Renal cortex interstitium (tissue), 15 donors: ENCODE data around the gene SCLT1. TPM values are rescaled to one million over a fixed set of nuclear protein-coding genes. Genes with fewer than 3 reads are reported as not detected.
"Not testable (repeated sequence)": the region's sequence is repeated elsewhere in the genome, so short reads cannot be mapped to it uniquely, and the experiment has no call there.

ENCODE experiments used
- DNase-seq, 11 donors: peaks; one replicate each; pipeline ENCODE4 v3.0.0-alpha.2; 2013; ENCODE audit warnings: low read depth in 9 of 11, low spot score in 4 of 11; ENCODE audit errors: extremely low read depth in 1 of 11
- long read RNA-seq, 16 experiments: transcript quantifications; one replicate each; lab custom pipeline, GENCODE V29; 2026
- polyA plus RNA-seq, 3 donors: library from polyadenylated mRNA; unstranded; fragments of 120-200 nt; gene quantifications; one replicate each; pipeline ENCODE4 v1.2.1, GENCODE V29; 2013; ENCODE audit not compliant: insufficient read length in 3 of 3

Gene SCLT1
- polyA plus RNA-seq, result 10 to 100 TPM; 15.8 to 20.8 (median 19.6) TPM
- long read RNA-seq, donor 1, partial matches to known transcripts, result 0 of 1 reads
- long read RNA-seq, donor 1, other reads (novel, unspliced or antisense), result 0 of 1 reads
- long read RNA-seq, donor 2, partial matches to known transcripts, result 0 of 2 reads
- long read RNA-seq, donor 2, other reads (novel, unspliced or antisense), result 0 of 2 reads
- long read RNA-seq, donor 3, partial matches to known transcripts, result 11 of 13 reads
- long read RNA-seq, donor 3, other reads (novel, unspliced or antisense), result 0 of 13 reads
- long read RNA-seq, donor 4, result 0 reads
- long read RNA-seq, donor 5, result 0 reads
- long read RNA-seq, donor 6, partial matches to known transcripts, result 0 of 1 reads
- long read RNA-seq, donor 6, other reads (novel, unspliced or antisense), result 0 of 1 reads
- long read RNA-seq, donor 7, partial matches to known transcripts, result 61 of 72 reads
- long read RNA-seq, donor 7, other reads (novel, unspliced or antisense), result 9 of 72 reads
- long read RNA-seq, donor 8, result 0 reads
- long read RNA-seq, donor 9, result 0 reads
- long read RNA-seq, donor 10, partial matches to known transcripts, result 0 of 1 reads
- long read RNA-seq, donor 10, other reads (novel, unspliced or antisense), result 0 of 1 reads
- long read RNA-seq, donor 11, partial matches to known transcripts, result 0 of 1 reads
- long read RNA-seq, donor 11, other reads (novel, unspliced or antisense), result 0 of 1 reads
- long read RNA-seq, donor 12, result 0 reads
- long read RNA-seq, donor 13, result 0 reads
- long read RNA-seq, donor 14, partial matches to known transcripts, result 36 of 40 reads
- long read RNA-seq, donor 14, other reads (novel, unspliced or antisense), result 0 of 40 reads
- long read RNA-seq, donor 15, partial matches to known transcripts, result 7 of 7 reads
- long read RNA-seq, donor 15, other reads (novel, unspliced or antisense), result 0 of 7 reads
- long read RNA-seq, donor 16, partial matches to known transcripts, result 0 of 3 reads
- long read RNA-seq, donor 16, other reads (novel, unspliced or antisense), result 0 of 3 reads

DNA sequence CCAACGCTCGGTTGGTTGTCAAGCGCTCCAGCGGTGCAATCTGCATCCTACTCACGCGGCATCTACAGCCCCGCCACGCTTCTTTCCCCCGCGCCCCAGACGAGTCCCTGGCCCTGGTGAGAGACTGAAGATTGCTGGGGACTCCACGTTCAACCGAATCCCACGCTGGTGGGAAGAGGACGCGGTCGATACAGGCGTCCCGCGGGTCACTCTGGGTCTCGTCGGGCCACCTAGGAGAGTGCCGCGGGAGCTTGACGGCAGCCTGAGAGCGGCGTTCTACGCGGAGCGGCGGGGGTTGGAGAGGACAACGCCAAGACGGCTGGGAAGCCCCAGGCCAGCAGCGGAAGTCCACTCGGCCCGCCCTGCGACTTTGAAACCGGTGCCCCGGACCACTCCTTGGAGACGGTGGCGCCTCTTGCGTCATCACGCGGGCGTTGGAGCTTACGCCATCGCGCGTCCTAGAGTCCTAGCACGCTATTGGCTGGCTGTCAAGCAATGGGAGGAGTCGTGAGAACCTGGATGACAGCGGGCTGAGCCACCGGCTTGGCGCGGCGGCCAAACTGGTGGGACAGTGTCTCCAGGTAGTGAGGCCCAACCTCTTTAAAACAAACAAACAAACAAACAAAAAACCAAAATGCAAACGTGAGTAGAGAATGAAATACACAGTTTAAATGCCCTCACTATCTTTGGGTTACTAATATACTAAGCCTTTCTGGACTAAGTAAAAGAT lies at the start of gene SCLT1:
Gene SCLT1, minus strand, starts transcription at position 349 of the 730 bp plus-strand sequence. CDS start 436 bp downstream, outside the sequence.
- peak; percentile 95 to 99 (median 98) for DNase-seq

DNA sequence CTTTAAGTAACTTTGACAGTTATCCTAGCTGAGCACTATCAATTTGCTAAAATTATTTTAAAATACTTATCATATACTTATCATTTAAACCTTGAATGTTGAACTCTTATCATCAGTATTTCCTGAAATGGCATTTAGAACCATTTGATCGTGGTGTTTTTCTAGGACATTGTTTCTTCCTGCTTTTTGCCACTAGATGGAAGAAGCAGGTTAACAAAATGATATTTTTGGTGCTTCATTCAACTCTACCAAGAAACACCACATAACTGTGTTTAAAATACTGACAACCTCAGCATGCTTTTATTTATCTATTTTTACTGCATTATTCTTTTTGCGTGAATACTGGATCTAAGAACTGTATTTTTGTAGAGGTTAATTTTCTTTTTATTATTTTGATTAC lies 47.2 kb upstream of the SCLT1 start:
- DNase-seq, result no peak

DNA sequence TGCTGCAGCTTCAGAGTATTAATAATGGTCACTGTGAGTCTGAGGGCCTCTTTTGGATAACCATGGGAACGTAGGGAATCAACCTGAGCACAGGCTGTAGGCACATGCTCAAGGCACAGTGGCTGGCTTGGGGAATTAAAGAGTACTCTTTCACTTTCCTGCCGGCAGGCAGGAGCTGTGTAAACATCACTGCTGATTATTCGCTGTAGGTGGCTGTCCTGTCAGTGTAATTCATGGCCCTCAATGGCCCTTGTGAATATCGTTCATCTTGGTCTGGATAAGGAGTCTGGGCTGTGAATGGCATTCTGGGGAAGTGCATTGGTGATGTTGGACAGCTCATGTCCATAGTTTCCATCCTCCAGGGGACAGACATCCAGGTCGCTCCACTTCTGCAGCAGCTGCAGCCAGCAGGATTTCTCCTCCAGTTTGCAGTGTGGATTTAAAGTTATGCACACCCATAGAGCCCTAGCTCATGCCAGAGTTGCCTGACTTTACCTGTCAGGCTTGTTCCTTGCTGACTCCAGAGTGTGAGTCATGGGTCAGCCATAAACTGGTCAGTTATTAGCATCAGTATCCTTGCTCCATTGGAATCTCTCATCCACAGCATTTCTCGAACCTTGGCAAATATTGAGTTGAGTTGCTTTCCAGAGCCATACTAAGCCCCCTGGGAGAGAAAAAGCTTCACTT lies 45.6 kb upstream of the SCLT1 start:
- no peak for DNase-seq

DNA sequence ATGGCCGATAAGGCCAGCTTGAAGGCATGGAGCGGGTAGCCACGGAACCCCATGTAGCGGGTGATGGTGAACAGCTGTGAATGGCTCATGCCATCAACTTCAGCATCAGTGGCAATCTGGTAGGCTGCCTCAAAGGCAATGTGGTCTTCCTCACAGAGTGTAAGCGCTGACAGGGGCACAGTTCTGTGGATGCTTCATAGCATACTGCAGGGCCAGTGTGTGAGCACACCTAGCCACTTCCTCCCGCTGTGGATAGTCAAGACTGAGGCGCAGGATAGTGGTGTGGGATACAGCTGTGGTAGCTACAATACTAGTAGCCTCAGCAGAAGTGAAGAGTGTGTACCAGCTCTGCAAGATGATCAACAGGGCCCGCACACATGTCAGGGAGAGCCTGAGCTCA lies 43.1 kb upstream of the SCLT1 start:
- DNase-seq, result no peak

DNA sequence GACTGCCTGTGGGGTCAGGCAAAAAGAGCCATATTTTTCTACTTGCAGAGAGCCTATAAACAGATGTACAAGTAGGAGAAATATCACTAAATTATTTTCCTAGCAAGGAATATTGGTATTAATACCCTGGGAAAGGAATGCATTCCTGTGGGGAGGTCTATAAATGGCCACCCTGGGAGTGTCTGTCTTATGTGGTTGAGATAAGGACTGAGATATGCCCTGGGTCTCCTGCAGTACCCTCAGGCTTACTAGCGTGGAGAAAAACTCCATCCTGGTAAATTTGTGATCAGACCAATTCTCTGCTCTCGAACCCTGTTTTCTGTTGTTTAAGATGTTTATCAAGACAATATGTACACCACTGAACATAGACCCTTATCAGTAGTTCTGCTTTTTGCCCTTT lies 38.0 kb upstream of the SCLT1 start:
- no peak for DNase-seq

DNA sequence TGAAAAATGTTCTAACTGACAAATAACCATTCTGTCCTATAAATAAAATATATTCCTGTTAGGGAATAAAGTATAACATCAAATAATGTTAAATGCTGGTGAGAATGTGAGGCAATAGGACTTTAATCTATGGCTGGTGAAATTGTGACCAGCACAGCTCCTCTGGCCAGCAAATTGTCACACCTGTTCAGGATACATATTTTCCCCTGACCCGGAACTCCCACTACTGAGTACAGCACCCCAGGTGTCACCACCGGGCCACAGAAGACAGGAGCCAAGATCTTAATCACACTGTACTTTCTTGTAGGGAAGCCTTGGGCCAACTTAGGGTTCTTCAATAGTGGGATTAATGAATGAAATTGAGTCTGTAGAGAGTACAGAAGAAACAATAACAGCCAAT lies 35.8 kb upstream of the SCLT1 start:
- DNase-seq, result no peak

DNA sequence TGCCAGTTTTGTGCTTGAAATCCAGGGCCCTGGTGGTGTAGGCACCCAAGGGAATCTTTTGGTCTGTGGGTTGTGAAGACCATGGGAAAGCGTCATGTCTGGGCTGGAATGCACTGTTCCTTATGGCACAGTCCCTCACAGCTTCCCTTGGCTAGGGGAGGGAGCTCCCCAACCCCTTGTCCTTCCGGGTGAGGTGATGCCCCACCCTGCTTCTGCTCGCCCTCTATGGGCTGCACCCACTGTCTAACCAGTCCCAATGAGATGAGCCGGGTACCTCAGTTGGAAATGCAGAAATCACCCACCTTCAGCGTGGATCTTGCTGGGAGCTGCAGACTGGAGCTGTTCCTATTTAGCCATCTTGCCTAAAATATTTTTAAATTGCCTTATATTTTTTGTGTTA lies 33.3 kb upstream of the SCLT1 start:
- not testable (repeated sequence) for DNase-seq

DNA sequence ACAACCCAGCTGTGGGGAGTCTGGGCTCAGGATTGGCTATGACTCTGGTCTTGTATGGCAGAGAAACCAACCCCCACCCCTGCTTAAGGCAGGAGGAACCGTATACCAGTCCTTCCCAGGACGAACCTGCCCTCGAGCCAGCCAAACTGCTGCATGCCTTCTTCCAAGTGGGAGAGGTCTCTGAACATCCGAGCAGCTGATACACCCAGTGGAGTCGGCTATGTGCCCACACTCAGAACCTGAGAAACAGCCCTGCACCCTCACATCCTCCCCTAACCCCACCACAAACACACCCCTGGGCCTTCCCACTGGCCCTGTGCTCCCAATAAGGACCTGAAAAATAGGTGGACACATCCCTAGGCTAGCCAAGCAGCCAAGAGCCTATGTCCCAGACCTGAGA lies 24.4 kb upstream of the SCLT1 start:
- no peak for DNase-seq

DNA sequence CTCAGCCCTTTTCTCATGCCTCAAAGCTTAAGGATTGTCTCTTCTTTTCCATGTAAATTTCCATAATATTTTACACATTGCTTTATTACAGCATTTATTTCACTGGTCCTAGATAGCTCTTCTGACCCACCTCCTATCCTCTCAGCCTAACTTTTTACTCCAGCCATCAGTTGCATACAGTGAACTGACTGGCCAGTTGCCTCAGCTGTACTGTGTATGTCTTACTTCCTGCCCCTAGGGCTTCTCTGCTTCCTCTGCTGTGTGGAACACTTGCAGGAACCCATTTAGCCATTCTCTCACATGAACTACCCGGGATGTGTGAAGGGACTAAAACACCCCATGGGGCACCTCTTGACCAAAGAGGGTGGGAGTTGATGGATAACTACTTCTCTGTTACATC lies 20.6 kb upstream of the SCLT1 start:
- DNase-seq, result no peak

DNA sequence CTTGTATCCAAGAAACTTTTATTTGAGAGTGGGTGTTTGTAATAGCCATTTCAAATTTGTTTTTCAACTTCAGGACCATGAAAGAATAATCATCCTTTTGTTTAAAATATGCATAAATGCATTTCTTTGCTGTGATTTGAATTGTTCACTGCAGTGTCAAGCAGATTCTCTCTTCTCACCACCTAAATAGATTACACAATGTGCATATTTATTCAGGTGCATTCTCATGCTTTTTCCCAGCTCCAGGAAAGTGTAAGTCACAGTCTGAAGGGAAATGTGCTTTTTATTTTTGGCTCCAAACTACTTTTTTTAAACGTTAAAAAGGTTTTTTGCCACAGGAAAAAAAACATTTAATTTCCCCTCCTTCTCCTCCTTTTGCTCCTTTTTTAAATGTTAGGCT lies 20.1 kb upstream of the SCLT1 start:
- no peak for DNase-seq

DNA sequence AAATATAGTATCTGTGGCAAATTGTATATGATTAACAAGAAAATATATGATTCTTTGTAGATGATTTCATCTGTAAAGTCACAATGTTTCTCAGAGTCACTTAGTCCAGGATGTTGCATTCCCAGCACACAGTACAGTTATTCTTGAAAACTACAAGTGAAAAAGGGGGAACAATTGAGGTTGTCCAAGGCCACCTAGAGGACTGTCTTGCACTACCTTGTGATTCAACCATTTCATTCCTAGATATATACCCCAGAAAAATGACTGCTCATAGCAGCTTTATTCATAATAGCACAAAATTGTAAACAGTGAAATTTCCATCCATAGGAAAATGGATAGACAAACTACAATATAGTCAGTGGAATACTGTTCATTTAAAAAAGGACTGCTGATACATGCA lies 18.6 kb upstream of the SCLT1 start:
- no peak for DNase-seq

DNA sequence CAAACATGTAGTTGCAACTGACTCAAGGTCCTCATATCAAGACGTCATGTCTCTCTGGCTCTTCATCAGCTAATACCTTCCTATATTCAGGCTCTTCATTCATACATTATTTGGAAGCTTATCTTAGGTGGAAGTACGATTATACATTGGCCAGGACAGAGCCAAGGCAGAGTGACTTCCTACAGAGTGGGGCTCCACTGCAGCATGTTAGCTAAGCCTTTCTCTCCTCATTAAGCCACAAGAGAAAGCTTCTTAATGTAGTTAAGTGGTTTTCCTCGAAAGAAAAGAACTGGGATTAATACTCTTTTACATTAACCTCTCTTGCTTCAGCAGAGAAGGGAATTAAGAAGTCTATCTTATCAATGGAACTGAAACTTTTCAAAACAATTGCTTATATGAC lies 17.6 kb upstream of the SCLT1 start:
- no peak for DNase-seq

DNA sequence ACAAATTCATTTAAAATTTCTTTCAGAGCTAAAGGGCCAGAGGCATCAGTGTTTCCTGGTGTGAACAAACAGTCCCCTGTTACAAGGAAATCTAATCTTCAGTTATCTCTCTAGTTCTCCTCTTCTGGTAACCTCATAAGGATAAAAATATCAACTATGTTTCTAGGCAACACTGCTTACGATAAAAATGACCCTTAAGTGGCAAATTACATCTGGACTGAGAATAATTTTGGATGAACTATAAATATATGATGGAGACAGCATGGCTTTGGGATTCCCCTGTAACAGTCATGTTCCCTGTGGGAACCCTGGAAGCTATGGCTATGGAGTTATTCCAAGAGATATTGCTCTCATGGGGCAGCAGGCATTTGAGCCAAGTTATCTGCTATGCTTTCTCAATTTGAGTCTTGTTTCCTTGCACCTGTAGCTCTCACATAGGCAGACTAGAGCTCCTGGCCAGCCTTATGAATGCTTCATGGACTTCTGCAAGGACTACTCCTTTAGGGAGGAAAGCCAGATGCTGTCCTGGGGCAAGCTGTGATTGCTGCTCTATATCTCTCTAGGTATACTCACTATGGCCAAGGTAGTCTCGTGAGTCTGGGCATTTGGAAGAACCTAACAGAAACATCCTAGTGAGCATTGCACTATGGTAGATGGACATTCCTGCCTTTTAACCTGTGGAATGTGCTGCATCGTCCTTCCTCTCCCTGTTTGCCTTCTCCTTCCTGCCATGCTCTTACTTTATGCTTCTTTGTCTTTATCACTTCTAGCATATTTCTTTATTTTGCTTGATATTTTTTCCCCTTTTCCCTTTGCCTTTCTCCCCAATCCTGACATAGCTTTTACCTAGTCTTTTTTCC lies 16.9 kb upstream of the SCLT1 start:
- DNase-seq, result no peak

DNA sequence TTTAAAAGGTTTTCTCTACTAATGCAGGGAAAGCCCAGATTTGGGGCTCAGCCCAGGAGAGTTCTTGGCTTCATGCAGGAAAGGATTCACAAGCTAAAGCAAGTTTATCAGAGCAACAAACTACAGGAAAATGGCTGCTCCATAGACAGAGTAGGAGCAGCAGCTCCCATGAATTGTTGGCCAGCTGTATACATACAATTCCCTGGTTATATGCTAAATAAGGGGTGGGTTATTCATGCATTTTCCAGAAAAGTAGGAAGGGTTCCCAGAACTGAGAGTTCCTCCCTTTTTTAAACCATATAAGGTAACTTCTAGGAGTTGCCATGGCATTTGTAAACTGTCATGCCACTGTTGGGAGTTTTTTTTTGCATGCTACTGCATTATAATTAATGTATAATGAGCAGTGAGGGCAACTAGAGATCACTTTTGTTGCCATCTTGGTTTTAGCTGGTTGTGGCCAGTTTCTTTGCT lies 5.2 kb upstream of the SCLT1 start:
- no peak for DNase-seq

DNA sequence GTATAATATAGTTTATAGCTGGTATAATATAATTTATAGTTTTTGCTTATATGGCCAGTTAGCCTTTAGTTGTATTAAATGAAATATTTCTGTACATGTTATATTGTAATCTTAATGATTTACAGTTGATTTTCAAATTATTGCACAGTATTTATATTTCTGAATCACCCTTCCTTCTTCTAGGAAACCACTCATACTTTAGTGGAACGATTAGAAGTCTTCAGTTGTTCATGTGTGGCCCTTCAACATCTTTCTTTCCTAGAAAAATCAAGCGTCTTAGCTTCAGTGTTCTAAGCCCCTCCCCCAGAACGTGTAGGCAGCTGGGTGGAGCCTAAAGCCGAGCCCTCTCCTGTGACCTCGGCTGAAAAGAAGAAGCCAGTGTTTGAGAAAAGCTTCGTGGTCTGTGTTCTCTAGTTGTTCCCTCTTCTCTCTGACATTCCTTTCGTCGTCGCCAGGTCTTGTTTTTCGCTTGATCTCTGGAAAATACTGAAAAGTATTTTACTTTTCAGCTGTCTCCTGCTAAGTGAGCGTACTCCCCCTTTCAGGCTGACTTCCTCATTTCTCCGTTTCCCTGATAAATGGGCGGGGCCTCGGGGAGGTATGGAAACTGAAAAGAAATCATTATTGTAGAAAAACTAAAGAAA lies 2.6 kb upstream of the SCLT1 start, which contains the start of gene C4orf33:
Gene C4orf33, plus strand, starts transcription at position 342 of the 644 bp plus-strand sequence. CDS start 6,459 bp downstream, outside the sequence.
- DNase-seq, result peak; percentile 26 to 64 (median 50)

DNA sequence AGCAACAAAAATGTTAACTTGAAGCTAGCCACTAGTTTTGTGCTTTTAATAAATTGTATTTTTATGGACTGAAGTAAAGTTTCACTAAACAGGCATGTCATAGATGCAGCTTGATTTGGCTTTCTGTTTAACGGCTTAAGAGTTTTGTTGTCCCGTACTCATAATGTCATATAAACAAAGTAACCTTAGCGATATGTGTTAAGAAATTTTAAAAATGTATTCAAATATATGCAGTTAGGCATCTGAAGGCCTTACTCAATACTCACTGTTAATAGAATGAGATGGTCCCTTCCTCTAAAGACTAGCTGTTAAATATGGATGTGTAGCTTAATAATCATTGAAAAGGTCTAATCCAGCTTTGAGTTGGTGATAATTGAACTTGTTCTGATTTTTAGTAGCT lies 1.0 kb upstream of the SCLT1 start:
- no peak for DNase-seq

DNA sequence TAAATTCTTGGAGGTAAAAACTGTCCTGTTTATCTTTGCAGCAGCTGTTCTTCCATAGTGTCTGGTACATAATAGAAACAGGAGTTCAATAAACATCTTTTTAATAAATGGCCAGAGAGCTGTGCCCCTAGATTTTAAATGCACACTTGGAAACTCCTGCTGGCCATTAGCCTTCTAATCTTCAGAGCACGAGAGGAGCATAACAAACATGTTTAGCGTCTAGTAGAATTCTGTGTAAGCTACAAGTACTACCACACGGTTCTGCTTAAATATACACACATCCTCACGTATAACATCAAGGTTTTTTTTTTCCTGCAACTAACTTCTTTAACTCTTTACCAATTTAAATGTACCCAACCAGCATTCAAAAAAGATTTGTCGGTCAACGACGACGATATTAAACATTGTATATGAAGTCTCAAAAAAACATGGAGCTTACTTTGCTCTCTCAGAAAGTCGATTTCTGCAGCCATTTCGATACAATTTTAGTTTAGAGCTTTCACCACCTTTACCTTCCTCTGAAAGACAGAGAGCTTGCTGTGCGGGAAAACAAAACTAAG lies 628 bp downstream of the SCLT1 start:
- peak in 6 of 11 donors; percentile 12 to 28 (median 18) for DNase-seq
